HCT116 (cell line): ENCODE measurements around the gene SULT1A2. TPM values are rescaled to one million over a fixed set of nuclear protein-coding genes. Genes with fewer than 3 reads are reported as not detected.

ENCODE experiments used
- ATAC-seq: fragments of 200-7000 bp; cut with Tn5 transposase; 2 replicates; pipeline ENCODE4 v1.9.1; 2020; ENCODE audit warnings: mild to moderate bottlenecking, moderate library complexity
- BruUV-seq: library from RNA; stranded (reverse); fragments of 400-500 nt; replicated peaks from 2 replicates; lab custom pipeline; 2021; lab: Mats Ljungman, UMichigan
- CTCF ChIA-PET: fragments of 300-600 bp; sonication (Branson Sonifier 250); formaldehyde crosslinking; loops from one replicate; lab custom pipeline; 2021; ENCODE audit warnings: antibody characterized with exemption; lab: Charles Lee
- POLR2A ChIA-PET: fragments of 300-600, 350-600 bp; sonication (Branson Sonifier 250); formaldehyde crosslinking; loops from one replicate; lab custom pipeline; 2021; ENCODE audit warnings: antibody characterized with exemption; lab: Charles Lee
- RAD21 ChIA-PET, 2 experiments: fragments of 300-600 bp; sonication (Branson Sonifier 250); formaldehyde crosslinking; loops; one replicate each; lab custom pipeline; 2023; ENCODE audit warnings: low total read pairs in 2 of 2; ENCODE audit not compliant: uncharacterized antibody in 2 of 2, unreplicated experiment in 2 of 2, low non-redundant PET in 1 of 2; lab: Charles Lee
- DNase-seq: peaks from one replicate; pipeline ENCODE4 v3.0.0-alpha.2; 2010; ENCODE audit warnings: low read depth, low spot score
- H2AFZ ChIP-seq: fragments of 200-600 bp; shearing (Covaris generic), sonication (generic); 2 replicates; pipeline ENCODE4 v1.6.1; 2017; ENCODE audit warnings: low read depth, mixed run types, mixed read lengths, antibody characterized with exemption, low read length; ENCODE audit not compliant: poor library complexity, severe bottlenecking
- H3K27ac ChIP-seq: 2 replicates; pipeline ENCODE4 v1.5.1; 2012; ENCODE audit warnings: low read depth, low read length
- H3K27me3 ChIP-seq: fragments of 200-600 bp; sonication (generic); 2 replicates; pipeline ENCODE4 v1.6.1; 2016; ENCODE audit warnings: mixed run types, low read length, mixed read lengths; ENCODE audit not compliant: insufficient read depth
- H3K36me3 ChIP-seq, 2 experiments: fragments of 200-500 bp in 1 of 2; fragments of 200-600 bp in 1 of 2; sonication (Bioruptor generic) in 1 of 2; sonication (generic) in 1 of 2; 2 replicates each; pipeline versions ENCODE4 v1.5.1 to v1.6.1; 2014 to 2016; ENCODE audit warnings: low read length in 2 of 2, inconsistent platforms in 1 of 2, mixed read lengths in 1 of 2, mixed run types in 1 of 2; ENCODE audit not compliant: insufficient read depth in 2 of 2, control insufficient read depth in 1 of 2
- H3K4me1 ChIP-seq, 2 experiments: fragments of 200-600 bp in 1 of 2; sonication (generic) in 1 of 2; 2 replicates each; pipeline versions ENCODE4 v1.5.1 to v1.6.1; 2012 to 2017; ENCODE audit warnings: low read length in 2 of 2, inconsistent platforms in 1 of 2, mild to moderate bottlenecking in 1 of 2, mixed read lengths in 1 of 2, mixed run types in 1 of 2, moderate library complexity in 1 of 2; ENCODE audit not compliant: insufficient read depth in 2 of 2, control insufficient read depth in 1 of 2
- H3K4me2 ChIP-seq: fragments of 200-600 bp; sonication (generic); 2 replicates; pipeline ENCODE4 v1.6.1; 2017; ENCODE audit warnings: mixed run types, low read length, mixed read lengths
- H3K4me3 ChIP-seq, 2 experiments: fragments of 200-600 bp in 1 of 2; sonication (generic) in 1 of 2; replicated peaks in 1 of 2; 2 replicates each; pipeline ENCODE4 v1.5.1; 2011 to 2016; ENCODE audit warnings: low read length in 2 of 2, control low read depth in 1 of 2, low read depth in 1 of 2, mild to moderate bottlenecking in 1 of 2, mixed read lengths in 1 of 2, mixed run types in 1 of 2
- H3K79me2 ChIP-seq: fragments of 200-600 bp; sonication (generic); 2 replicates; pipeline ENCODE4 v1.6.1; 2017; ENCODE audit warnings: mild to moderate bottlenecking, mixed run types, low read length, moderate library complexity, mixed read lengths; ENCODE audit not compliant: insufficient read depth
- H3K9ac ChIP-seq: fragments of 200-600 bp; sonication (generic); 2 replicates; pipeline ENCODE4 v1.6.1; 2016; ENCODE audit warnings: low read length, mixed read lengths
- H3K9me2 ChIP-seq: fragments of 200-600 bp; sonication (generic), shearing (Covaris generic); 2 replicates; pipeline ENCODE4 v1.6.1; 2017; ENCODE audit warnings: mixed run types, mild to moderate bottlenecking, moderate library complexity; ENCODE audit not compliant: insufficient read depth
- H3K9me3 ChIP-seq, 2 experiments: fragments of 200-500 bp in 1 of 2; fragments of 200-600 bp in 1 of 2; sonication (Bioruptor generic) in 1 of 2; sonication (generic) in 1 of 2; 2 replicates each; pipeline ENCODE4 v1.6.1; 2014 to 2017; ENCODE audit warnings: low read length in 2 of 2, mixed read lengths in 2 of 2, inconsistent platforms in 1 of 2, low read depth in 1 of 2, mild to moderate bottlenecking in 1 of 2, mixed run types in 1 of 2, moderate library complexity in 1 of 2; ENCODE audit not compliant: control insufficient read depth in 1 of 2, insufficient read depth in 1 of 2
- H4K20me1 ChIP-seq: fragments of 200-600 bp; sonication (generic), shearing (Covaris generic); 2 replicates; pipeline ENCODE4 v1.6.1; 2017; ENCODE audit warnings: mixed run types, mild to moderate bottlenecking, moderate library complexity; ENCODE audit not compliant: insufficient read depth
- CBX3 ChIP-seq: IDR thresholded peaks from 2 replicates; pipeline ENCODE4 v1.6.1; 2012; ENCODE audit warnings: low read depth
- EGR1 ChIP-seq: IDR thresholded peaks from 2 replicates; pipeline ENCODE4 v1.6.1; 2012; ENCODE audit warnings: low read depth
- ELF1 ChIP-seq: IDR thresholded peaks from 2 replicates; pipeline ENCODE4 v1.6.1; 2012; ENCODE audit warnings: low read depth, borderline replicate concordance
- EZH2 ChIP-seq: fragments of 200-600 bp; sonication (generic); IDR thresholded peaks from 2 replicates; pipeline ENCODE4 v1.6.1; 2017; ENCODE audit warnings: antibody characterized with exemption, mixed run types
- FOSL1 ChIP-seq: IDR thresholded peaks from 2 replicates; pipeline ENCODE4 v1.6.1; 2012; ENCODE audit warnings: low read depth
- JUND ChIP-seq: IDR thresholded peaks from 2 replicates; pipeline ENCODE4 v1.6.1; 2012
- POLR2A ChIP-seq: IDR thresholded peaks from 2 replicates; pipeline ENCODE4 v1.7.0; 2011; ENCODE audit warnings: borderline replicate concordance; ENCODE audit not compliant: insufficient read depth, insufficient read length; ENCODE audit errors: extremely low read depth
- POLR2AphosphoS5 ChIP-seq: IDR thresholded peaks from 2 replicates; pipeline ENCODE4 v1.6.1; 2011; ENCODE audit warnings: mild to moderate bottlenecking, low read depth, low read length, moderate library complexity
- RAD21 ChIP-seq: IDR thresholded peaks from 2 replicates; pipeline ENCODE4 v1.6.1; 2012; ENCODE audit warnings: low read depth, mild to moderate bottlenecking
- SIN3A ChIP-seq: IDR thresholded peaks from 2 replicates; pipeline ENCODE4 v1.6.1; 2012; ENCODE audit warnings: low read depth
- SP1 ChIP-seq: IDR thresholded peaks from 2 replicates; pipeline ENCODE4 v1.6.1; 2012; ENCODE audit warnings: low read depth
- SRF ChIP-seq: IDR thresholded peaks from 2 replicates; pipeline ENCODE4 v1.6.1; 2012; ENCODE audit warnings: low read depth
- TCF7L2 ChIP-seq: IDR thresholded peaks from 2 replicates; pipeline ENCODE4 v1.7.0; 2011; ENCODE audit warnings: borderline replicate concordance, inconsistent platforms; ENCODE audit not compliant: insufficient read depth, insufficient read length; ENCODE audit errors: extremely low read depth
- YY1 ChIP-seq: IDR thresholded peaks from 2 replicates; pipeline ENCODE4 v1.6.1; 2011; ENCODE audit warnings: low read length, low read depth, moderate library complexity, mild to moderate bottlenecking; ENCODE audit not compliant: insufficient replicate concordance; ENCODE audit errors: extremely low read depth
- ZFX ChIP-seq: fragments of 450-650 bp; IDR thresholded peaks from 2 replicates; pipeline ENCODE4 v1.6.1; 2017
- ZNF274 ChIP-seq: fragments of 200-500 bp; sonication (Bioruptor generic); IDR thresholded peaks from 2 replicates; pipeline ENCODE4 v1.6.1; 2014; ENCODE audit warnings: mild to moderate bottlenecking, low read depth, low read length, inconsistent platforms
- intact Hi-C: fragments of 100-400 bp; cut with micrococcal nuclease; formaldehyde crosslinking; loops from 2 replicates; pipeline ENCODE4 v1.10.0; 2022
- total RNA-seq: library from RNA; stranded (reverse); gene quantifications from one replicate; pipeline ENCODE4 v1.2.1, GENCODE V29; 2021; ENCODE audit not compliant: unreplicated experiment
- TF ChIP-seq, protein P1 (sequence below): IDR thresholded peaks from 2 replicates; pipeline ENCODE4 v1.6.1; 2012
- TF ChIP-seq, protein P2 (sequence below), 3 experiments: fragments of 200-600 bp in 1 of 3; sonication (generic) in 1 of 3; IDR thresholded peaks in 2 of 3; conservative IDR thresholded peaks in 1 of 3; 2 replicates each; pipeline ENCODE4 v1.5.1; 2012 to 2017; ENCODE audit warnings: low read depth in 2 of 3, low read length in 2 of 3, antibody characterized with exemption in 1 of 3, borderline replicate concordance in 1 of 3, control low read depth in 1 of 3, mild to moderate bottlenecking in 1 of 3, mixed read lengths in 1 of 3, mixed run types in 1 of 3, moderate library complexity in 1 of 3; ENCODE audit not compliant: insufficient read depth in 1 of 3
- TF ChIP-seq, protein P3 (sequence below): IDR thresholded peaks from 2 replicates; pipeline ENCODE4 v1.6.1; 2012; ENCODE audit warnings: low read depth
- TF ChIP-seq, protein P4 (sequence below): IDR thresholded peaks from 2 replicates; pipeline ENCODE4 v1.6.1; 2012

Gene SULT1A2
- total RNA-seq, 1 experiment from 2014 or later: 1.9 TPM

DNA sequence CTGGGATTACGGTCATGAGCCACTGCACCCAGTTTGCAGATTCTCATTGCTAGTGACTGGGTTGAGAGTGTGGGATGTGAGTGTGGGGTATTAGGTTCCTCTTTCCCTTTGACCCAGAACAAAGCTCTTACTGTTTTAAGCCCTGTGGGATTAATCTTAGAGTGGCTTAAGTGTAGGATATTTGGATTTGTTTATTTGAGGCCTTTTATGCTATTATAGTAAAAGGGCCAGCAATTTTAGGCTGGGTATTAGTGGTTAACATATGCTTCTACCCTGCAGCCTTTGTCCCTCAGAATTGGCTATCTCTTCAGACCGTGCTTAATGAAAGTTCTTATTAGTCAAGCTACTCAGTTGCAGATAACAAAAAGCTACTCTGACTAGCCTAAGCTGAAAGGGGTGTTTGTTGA is 39.9 kb downstream of the SULT1A2 start (continued):
- TF ChIP-seq SIN3A: no peak

DNA sequence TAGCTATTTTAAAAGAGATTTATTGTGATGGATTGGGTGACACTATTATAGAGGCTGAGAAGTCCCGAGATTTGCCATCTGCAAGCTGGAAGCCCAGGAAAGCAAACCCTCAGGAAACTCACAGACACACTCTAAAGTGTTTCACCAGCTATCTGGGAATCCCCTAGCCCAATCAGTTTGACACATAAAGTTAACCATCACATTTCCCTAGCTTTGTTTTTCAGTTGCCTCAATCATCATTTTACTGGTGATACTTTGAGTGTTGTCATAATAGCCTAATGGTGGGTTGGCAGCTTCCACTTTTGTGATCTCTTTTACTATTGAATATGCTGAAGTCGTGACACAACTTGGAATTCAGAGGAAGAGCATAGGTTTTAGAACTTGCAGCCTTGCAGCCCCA is 41.3 kb downstream of the SULT1A2 start:
- H3K9ac ChIP-seq: no peak overlapping the region
- no peaks in the 10 kb centered on the region for H3K9me3 ChIP-seq
- H3K4me2 ChIP-seq: no peak overlapping the region
- H3K4me1 ChIP-seq: peaks cover 5 to 17% of the 10 kb centered on the region in 2 experiments; a peak in 3 of 4 replicates
- no peaks in the 10 kb centered on the region for H3K27me3 ChIP-seq
- RAD21 ChIA-PET: no interaction called here
- no TSS peak for BruUV-seq
- ATAC-seq (no peak), DNase-seq (no peak)
- TF ChIP-seq EZH2 (no peak), POLR2A (no peak), JUND (no peak), ZNF274 (no peak), FOSL1 (no peak), RAD21 (no peak), SRF (no peak), EGR1 (no peak), ELF1 (no peak), YY1 (no peak), ZFX (no peak), TCF7L2 (no peak), POLR2AphosphoS5 (no peak), CBX3 (no peak), SP1 (no peak)
- TF ChIP-seq, protein P1, sequence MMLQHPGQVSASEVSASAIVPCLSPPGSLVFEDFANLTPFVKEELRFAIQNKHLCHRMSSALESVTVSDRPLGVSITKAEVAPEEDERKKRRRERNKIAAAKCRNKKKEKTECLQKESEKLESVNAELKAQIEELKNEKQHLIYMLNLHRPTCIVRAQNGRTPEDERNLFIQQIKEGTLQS: no peak
- TF ChIP-seq, protein P2, sequence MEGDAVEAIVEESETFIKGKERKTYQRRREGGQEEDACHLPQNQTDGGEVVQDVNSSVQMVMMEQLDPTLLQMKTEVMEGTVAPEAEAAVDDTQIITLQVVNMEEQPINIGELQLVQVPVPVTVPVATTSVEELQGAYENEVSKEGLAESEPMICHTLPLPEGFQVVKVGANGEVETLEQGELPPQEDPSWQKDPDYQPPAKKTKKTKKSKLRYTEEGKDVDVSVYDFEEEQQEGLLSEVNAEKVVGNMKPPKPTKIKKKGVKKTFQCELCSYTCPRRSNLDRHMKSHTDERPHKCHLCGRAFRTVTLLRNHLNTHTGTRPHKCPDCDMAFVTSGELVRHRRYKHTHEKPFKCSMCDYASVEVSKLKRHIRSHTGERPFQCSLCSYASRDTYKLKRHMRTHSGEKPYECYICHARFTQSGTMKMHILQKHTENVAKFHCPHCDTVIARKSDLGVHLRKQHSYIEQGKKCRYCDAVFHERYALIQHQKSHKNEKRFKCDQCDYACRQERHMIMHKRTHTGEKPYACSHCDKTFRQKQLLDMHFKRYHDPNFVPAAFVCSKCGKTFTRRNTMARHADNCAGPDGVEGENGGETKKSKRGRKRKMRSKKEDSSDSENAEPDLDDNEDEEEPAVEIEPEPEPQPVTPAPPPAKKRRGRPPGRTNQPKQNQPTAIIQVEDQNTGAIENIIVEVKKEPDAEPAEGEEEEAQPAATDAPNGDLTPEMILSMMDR (IDR thresholded peaks at IDR 0.05 in 2 of 3, conservative IDR thresholded peaks at IDR 0.05 in 1 of 3; ENCODE audit: borderline replicate concordance in 1 of 3, insufficient read depth in 1 of 3, low read depth in 2 of 3, low read length in 2 of 3): no peak
- TF ChIP-seq, protein P3, sequence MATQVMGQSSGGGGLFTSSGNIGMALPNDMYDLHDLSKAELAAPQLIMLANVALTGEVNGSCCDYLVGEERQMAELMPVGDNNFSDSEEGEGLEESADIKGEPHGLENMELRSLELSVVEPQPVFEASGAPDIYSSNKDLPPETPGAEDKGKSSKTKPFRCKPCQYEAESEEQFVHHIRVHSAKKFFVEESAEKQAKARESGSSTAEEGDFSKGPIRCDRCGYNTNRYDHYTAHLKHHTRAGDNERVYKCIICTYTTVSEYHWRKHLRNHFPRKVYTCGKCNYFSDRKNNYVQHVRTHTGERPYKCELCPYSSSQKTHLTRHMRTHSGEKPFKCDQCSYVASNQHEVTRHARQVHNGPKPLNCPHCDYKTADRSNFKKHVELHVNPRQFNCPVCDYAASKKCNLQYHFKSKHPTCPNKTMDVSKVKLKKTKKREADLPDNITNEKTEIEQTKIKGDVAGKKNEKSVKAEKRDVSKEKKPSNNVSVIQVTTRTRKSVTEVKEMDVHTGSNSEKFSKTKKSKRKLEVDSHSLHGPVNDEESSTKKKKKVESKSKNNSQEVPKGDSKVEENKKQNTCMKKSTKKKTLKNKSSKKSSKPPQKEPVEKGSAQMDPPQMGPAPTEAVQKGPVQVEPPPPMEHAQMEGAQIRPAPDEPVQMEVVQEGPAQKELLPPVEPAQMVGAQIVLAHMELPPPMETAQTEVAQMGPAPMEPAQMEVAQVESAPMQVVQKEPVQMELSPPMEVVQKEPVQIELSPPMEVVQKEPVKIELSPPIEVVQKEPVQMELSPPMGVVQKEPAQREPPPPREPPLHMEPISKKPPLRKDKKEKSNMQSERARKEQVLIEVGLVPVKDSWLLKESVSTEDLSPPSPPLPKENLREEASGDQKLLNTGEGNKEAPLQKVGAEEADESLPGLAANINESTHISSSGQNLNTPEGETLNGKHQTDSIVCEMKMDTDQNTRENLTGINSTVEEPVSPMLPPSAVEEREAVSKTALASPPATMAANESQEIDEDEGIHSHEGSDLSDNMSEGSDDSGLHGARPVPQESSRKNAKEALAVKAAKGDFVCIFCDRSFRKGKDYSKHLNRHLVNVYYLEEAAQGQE: no peak
- TF ChIP-seq, protein P4, sequence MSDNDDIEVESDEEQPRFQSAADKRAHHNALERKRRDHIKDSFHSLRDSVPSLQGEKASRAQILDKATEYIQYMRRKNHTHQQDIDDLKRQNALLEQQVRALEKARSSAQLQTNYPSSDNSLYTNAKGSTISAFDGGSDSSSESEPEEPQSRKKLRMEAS: no peak
- intact Hi-C loops: no loop called here
- no peak overlapping the region for H3K27ac ChIP-seq
- POLR2A ChIA-PET: no interaction called here
- H3K9me2 ChIP-seq: no peaks in the 10 kb centered on the region
- H3K36me3 ChIP-seq: no peaks in the 10 kb centered on the region; a peak in 1 of 4 replicates
- H2AFZ ChIP-seq: no peak overlapping the region
- H4K20me1 ChIP-seq: no peaks in the 10 kb centered on the region
- CTCF ChIA-PET: no interaction called here
- H3K4me3 ChIP-seq: no peak overlapping the region
- H3K79me2 ChIP-seq: peaks cover 6% of the 10 kb centered on the region; the same call in 1 of the 2 replicates
